ENCODE data around the gene TRMT6.

- no peak for TF ChIP-seq CTCF (IDR thresholded peaks at IDR 0.05 in 4 of 5, conservative IDR thresholded peaks at IDR 0.05 in 1 of 5)
- TF ChIP-seq POLR2A (IDR thresholded peaks at IDR 0.05): no peak
These were observed 18.1 kb upstream of the TRMT6 start for GRCh38 chr20:5968462-5968861.
